ENCODE data around the gene ABCD3.

Gene ABCD3

GRCh38 chr1:94411237-94411636, 7.0 kb upstream of the ABCD3 start:
- no peak for DNase-seq (ENCODE audit: low read depth, low spot score)
- TF ChIP-seq CTCF (IDR thresholded peaks at IDR 0.05; ENCODE audit: low read depth, low read length) = no peak
- H3K4me3 ChIP-seq (ENCODE audit: low read depth, low read length) = no peak overlapping the region
- in situ Hi-C loops (cut with HindIII; ENCODE audit: low sequenced_read_pairs) = no loop called here

GRCh38 chr1:94413311-94413710, 4.9 kb upstream of the ABCD3 start:
- TF ChIP-seq CTCF (IDR thresholded peaks at IDR 0.05; ENCODE audit: low read depth, low read length) = no peak

GRCh38 chr1:94416901-94417727, 1.1 kb upstream of the ABCD3 start:
- in situ Hi-C loops (cut with HindIII; ENCODE audit: low sequenced_read_pairs) = no loop called here
- peak overlapping the region; percentile 46 for H3K4me3 ChIP-seq (ENCODE audit: low read depth, low read length)
- peak; percentile 73 for DNase-seq (ENCODE audit: low read depth, low spot score)
- no peak for TF ChIP-seq CTCF (IDR thresholded peaks at IDR 0.05; ENCODE audit: low read depth, low read length)

More at GRCh38 chr1:94413311-94413710, 4.9 kb upstream of the ABCD3 start:
- no peak overlapping the region for H3K4me3 ChIP-seq (ENCODE audit: low read depth, low read length)
- DNase-seq (ENCODE audit: low read depth, low spot score) = no peak
- in situ Hi-C loops (cut with HindIII; ENCODE audit: low sequenced_read_pairs) = no loop called here

- H3K4me3 ChIP-seq (ENCODE audit: low read depth, low read length) = peak overlapping the region; percentile 46
- no peak for TF ChIP-seq CTCF (IDR thresholded peaks at IDR 0.05; ENCODE audit: low read depth, low read length)
- no peak for DNase-seq (ENCODE audit: low read depth, low spot score)
- in situ Hi-C loops (cut with HindIII; ENCODE audit: low sequenced_read_pairs) = no loop called here
Measured at GRCh38 chr1:94417728-94417977, 536 bp upstream of the ABCD3 start.

GRCh38 chr1:94418664-94419655, 771 bp downstream of the ABCD3 start:
- no peak for TF ChIP-seq CTCF (IDR thresholded peaks at IDR 0.05; ENCODE audit: low read depth, low read length)
- in situ Hi-C loops (cut with HindIII; ENCODE audit: low sequenced_read_pairs) = no loop called here
- peak; percentile 42 for DNase-seq (ENCODE audit: low read depth, low spot score)
- H3K4me3 ChIP-seq (ENCODE audit: low read depth, low read length) = peak overlapping the region; percentile 76

GRCh38 chr1:94422115-94422820, 4.1 kb downstream of the ABCD3 start:
- in situ Hi-C loops (cut with HindIII; ENCODE audit: low sequenced_read_pairs) = no loop called here
- no peak overlapping the region for H3K4me3 ChIP-seq (ENCODE audit: low read depth, low read length)
- no peak for TF ChIP-seq CTCF (IDR thresholded peaks at IDR 0.05; ENCODE audit: low read depth, low read length)
- no peak for DNase-seq (ENCODE audit: low read depth, low spot score)

Measured in astrocyte of the spinal cord (primary cell).